ENCODE results near the gene MAP1LC3C. TPM values are rescaled to one million over a fixed set of nuclear protein-coding genes. Genes with fewer than 3 reads are reported as not detected.

Gene MAP1LC3C
- total and polyA plus RNA-seq, 2 donors (not counting 1 experiment from before 2014, with no cell fraction given): not detected

GRCh38 chr1:241950390-241950789 is 48.5 kb downstream of the MAP1LC3C start:
- no peaks in the 10 kb centered on the region for H3K36me3 ChIP-seq (replicated peaks in 1 of 2; ENCODE audit: control extremely low read depth in 1 of 2, control insufficient read depth in 1 of 2, extremely low read depth in 1 of 2, insufficient read depth in 2 of 2, low read length in 1 of 2)
- no peak overlapping the region for H3K27ac ChIP-seq (ENCODE audit: low read length in 2 of 2)
- Mint-ChIP-seq H3K27me3 (peaks cover 4% of the 10 kb centered on the region), H3K9me3 (ENCODE audit: insufficient read depth) (no peaks in the 10 kb centered on the region), H3K4me3 (no peak overlapping the region), H3K27ac (no peak overlapping the region), H3K4me1 (no peaks in the 10 kb centered on the region)
- no peak for DNase-seq
- intact Hi-C loops (cut with micrococcal nuclease): no loop called here
- no peaks in the 10 kb centered on the region for H3K4me1 ChIP-seq (ENCODE audit: control insufficient read depth in 2 of 2, insufficient read depth in 2 of 2, low read length in 2 of 2)
- H3K9me3 ChIP-seq (ENCODE audit: control extremely low read depth in 1 of 3, control insufficient read depth in 2 of 3, insufficient read depth in 1 of 3, low read length in 2 of 3): no peaks in the 10 kb centered on the region
- no peak overlapping the region for H3K9ac ChIP-seq (ENCODE audit: low read length)
- WGBS (ENCODE audit: insufficient coverage): 87% methylated on average over 3 of the region's 5 CpGs
- no peak for ATAC-seq (ENCODE audit: low read depth)
- no peak for TF ChIP-seq CTCF (IDR thresholded peaks at IDR 0.05)
- no peak for TF ChIP-seq EZH2 (IDR thresholded peaks at IDR 0.05; ENCODE audit: borderline replicate concordance, insufficient read depth, low read depth, low read length, poor library complexity, severe bottlenecking)
- ChIA-PET CTCF (no interaction called here), POLR2A (no interaction called here)
- H2AFZ ChIP-seq (ENCODE audit: insufficient read depth, low read depth, low read length, poor library complexity, severe bottlenecking): no peak overlapping the region
- no peaks in the 10 kb centered on the region for H4K20me1 ChIP-seq (ENCODE audit: control insufficient read depth, insufficient read depth, low read length, poor library complexity, severe bottlenecking)
- H3K4me3 ChIP-seq (ENCODE audit: control extremely low read depth in 1 of 5, extremely low read depth in 1 of 5, insufficient read depth in 1 of 5, low read depth in 2 of 5, low read length in 4 of 5): no peak overlapping the region
- H3K4me2 ChIP-seq (replicated peaks; ENCODE audit: low read depth, low read length, poor library complexity, severe bottlenecking): no peak overlapping the region
- H3K27me3 ChIP-seq (replicated peaks in 1 of 4; ENCODE audit: control extremely low read depth in 1 of 4, control insufficient read depth in 3 of 4, insufficient read depth in 4 of 4, low read length in 3 of 4): peaks cover 0 to 2% (median 0%) of the 10 kb centered on the region in 4 experiments
- no peaks in the 10 kb centered on the region for H3K79me2 ChIP-seq (ENCODE audit: control insufficient read depth, insufficient read depth, low read length)

GRCh38 chr1:241947354-241947753 is 51.5 kb downstream of the MAP1LC3C start:
- DNase-seq (no peak), ATAC-seq (ENCODE audit: low read depth) (no peak)
- H3K27ac ChIP-seq (ENCODE audit: low read length in 2 of 2): no peak overlapping the region
- no peaks in the 10 kb centered on the region for H3K9me3 ChIP-seq (ENCODE audit: control extremely low read depth in 1 of 3, control insufficient read depth in 2 of 3, insufficient read depth in 1 of 3, low read length in 2 of 3)
- H3K27ac Mint-ChIP-seq: no peak overlapping the region
- 93% methylated on average over 5 of the region's 6 CpGs for WGBS (ENCODE audit: insufficient coverage)
- peaks cover 4% of the 10 kb centered on the region for H3K27me3 Mint-ChIP-seq
- POLR2A ChIA-PET: no interaction called here
- H2AFZ ChIP-seq (ENCODE audit: insufficient read depth, low read depth, low read length, poor library complexity, severe bottlenecking): no peak overlapping the region
- no peaks in the 10 kb centered on the region for H3K79me2 ChIP-seq (ENCODE audit: control insufficient read depth, insufficient read depth, low read length)
- no peak overlapping the region for H3K4me3 Mint-ChIP-seq
- CTCF ChIA-PET: no interaction called here
- intact Hi-C loops (cut with micrococcal nuclease): no loop called here
- H3K9ac ChIP-seq (ENCODE audit: low read length): no peak overlapping the region
- no peaks in the 10 kb centered on the region for H3K4me1 Mint-ChIP-seq
- no peaks in the 10 kb centered on the region for H3K4me1 ChIP-seq (ENCODE audit: control insufficient read depth in 2 of 2, insufficient read depth in 2 of 2, low read length in 2 of 2)
- no peaks in the 10 kb centered on the region for H3K9me3 Mint-ChIP-seq (ENCODE audit: insufficient read depth)
- H4K20me1 ChIP-seq (ENCODE audit: control insufficient read depth, insufficient read depth, low read length, poor library complexity, severe bottlenecking): no peaks in the 10 kb centered on the region
- TF ChIP-seq CTCF (IDR thresholded peaks at IDR 0.05) (no peak), EZH2 (IDR thresholded peaks at IDR 0.05; ENCODE audit: borderline replicate concordance, insufficient read depth, low read depth, low read length, poor library complexity, severe bottlenecking) (no peak)
- H3K27me3 ChIP-seq (replicated peaks in 1 of 4; ENCODE audit: control extremely low read depth in 1 of 4, control insufficient read depth in 3 of 4, insufficient read depth in 4 of 4, low read length in 3 of 4): peaks cover 0 to 2% (median 0%) of the 10 kb centered on the region in 4 experiments
- H3K36me3 ChIP-seq (replicated peaks in 1 of 2; ENCODE audit: control extremely low read depth in 1 of 2, control insufficient read depth in 1 of 2, extremely low read depth in 1 of 2, insufficient read depth in 2 of 2, low read length in 1 of 2): no peaks in the 10 kb centered on the region
- no peak overlapping the region for H3K4me2 ChIP-seq (replicated peaks; ENCODE audit: low read depth, low read length, poor library complexity, severe bottlenecking)
- no peak overlapping the region for H3K4me3 ChIP-seq (ENCODE audit: control extremely low read depth in 1 of 5, extremely low read depth in 1 of 5, insufficient read depth in 1 of 5, low read depth in 2 of 5, low read length in 4 of 5)

Other genes starting within 250 kb of the MAP1LC3C start
- 1.2 and 1.6 TPM in 2 replicates for gene EXO1, start 150.9 kb downstream of the MAP1LC3C start, total RNA-seq
- gene EXO1, start 150.9 kb downstream of the MAP1LC3C start, polyA plus RNA-seq: 0.50 and 0.73 TPM in 2 replicates
- not detected in 2 replicates for gene BECN2, start 41.3 kb downstream of the MAP1LC3C start, total RNA-seq
- gene BECN2, start 41.3 kb downstream of the MAP1LC3C start, polyA plus RNA-seq: not detected in 2 replicates